EL (cell line): Measurements from ENCODE around the gene SMYD3.
A peak's percentile ranks its signal among the peaks of the same experiment; 100 is the strongest.

ENCODE experiments used
- DNase-seq: peaks from one replicate; pipeline ENCODE4 v3.0.0-alpha.2; 2016

Gene SMYD3

DNA sequence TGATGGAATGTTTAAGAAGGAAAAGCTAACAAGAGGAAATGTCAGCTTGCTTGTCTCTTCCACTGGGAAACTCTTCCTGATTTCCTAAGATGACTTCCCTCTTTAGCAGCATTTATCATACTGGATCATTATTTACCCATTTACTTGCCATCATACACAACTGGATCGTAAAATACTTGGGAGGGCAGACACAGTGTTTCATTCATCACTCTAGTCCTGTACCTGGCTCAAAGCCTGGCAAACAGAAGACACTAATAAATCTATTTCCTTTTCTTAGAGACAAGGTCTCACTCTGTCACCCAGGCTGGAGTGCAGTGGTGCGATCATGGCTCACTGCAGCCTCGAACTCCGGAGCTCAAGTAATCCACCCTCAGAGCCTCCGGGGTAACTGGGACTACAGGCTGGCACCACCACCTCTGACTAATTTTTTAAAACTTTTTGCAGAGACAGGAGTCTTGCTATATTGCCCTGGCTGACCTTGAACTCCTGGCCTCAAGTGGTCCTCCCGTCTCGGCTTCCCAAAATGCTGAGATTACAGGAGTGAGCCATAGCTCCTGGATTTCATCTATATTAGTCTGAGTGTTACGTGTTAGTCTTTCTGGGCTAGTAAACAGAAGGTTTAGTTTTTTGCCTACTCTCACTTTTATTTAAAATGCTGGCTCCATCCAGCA lies 574.6 kb downstream of the SMYD3 start:
- no peak for DNase-seq

- no peak for DNase-seq
Observed at GRCh38 chr1:245931450-245931849, 575.6 kb downstream of the SMYD3 start.

DNA sequence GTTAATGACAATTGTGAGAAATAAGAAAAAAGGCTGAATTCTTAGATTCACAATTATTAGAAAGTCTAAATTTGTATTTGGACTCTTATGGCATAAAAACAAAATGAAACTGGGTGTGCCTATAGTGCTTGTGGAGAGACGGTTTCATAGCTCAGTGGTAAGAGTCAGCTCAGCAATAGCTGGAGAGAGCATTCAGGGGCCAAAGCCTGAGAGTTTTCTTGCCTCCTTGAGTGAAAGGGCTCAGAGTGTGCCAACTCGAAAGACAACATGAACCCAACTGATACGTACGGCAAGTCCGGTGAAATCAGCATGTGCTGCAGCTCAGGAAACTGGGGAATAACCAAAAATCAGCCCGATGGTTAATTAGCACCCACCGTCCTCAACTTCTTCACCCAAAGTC lies 577.9 kb downstream of the SMYD3 start:
- no peak for DNase-seq

- DNase-seq, result no peak
Observed at GRCh38 chr1:245926888-245927287, 580.2 kb downstream of the SMYD3 start.

DNA sequence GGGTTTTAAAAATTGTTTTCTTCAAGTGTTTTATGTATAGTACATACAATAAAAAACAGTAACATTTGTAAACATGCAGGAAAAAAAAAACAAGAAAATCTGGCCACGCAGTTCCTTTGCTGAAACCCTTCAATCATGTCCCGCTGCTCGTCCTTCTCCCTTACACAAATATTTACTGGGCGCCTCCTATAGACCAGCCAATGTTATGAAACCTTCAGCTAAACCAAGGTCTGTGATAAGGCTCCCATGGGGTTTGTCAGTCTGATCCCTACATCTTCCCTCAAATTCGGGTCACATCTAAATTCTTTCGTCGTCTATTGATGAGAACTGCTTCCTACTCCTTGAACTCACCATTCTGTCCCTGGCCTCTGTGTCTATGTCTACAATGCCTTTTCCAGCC lies 583.9 kb downstream of the SMYD3 start:
- no peak for DNase-seq

GRCh38 chr1:245921417-245921816 lies 585.7 kb downstream of the SMYD3 start:
- no peak for DNase-seq

DNA sequence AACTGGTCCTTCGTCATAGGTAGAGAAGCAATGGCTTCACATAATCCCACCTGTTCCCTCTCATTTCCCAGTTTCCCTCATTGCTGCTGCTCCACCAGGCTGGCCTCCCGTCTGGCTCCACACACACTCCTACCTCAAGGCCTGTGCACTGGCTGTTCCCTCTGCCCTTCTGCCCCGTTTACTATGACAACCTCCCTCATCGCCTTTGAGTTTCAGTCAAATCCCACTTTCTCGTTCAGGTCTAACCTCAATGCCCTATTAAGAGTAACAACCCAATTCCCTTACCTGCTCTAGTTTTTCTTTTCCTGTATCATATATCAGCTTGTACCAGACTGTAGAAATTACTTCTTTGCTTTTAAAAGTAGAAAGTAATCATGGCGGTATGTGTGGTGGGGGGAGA lies 589.7 kb downstream of the SMYD3 start:
- no peak for DNase-seq

GRCh38 chr1:245915841-245916240 lies 591.2 kb downstream of the SMYD3 start:
- DNase-seq, result no peak

DNA sequence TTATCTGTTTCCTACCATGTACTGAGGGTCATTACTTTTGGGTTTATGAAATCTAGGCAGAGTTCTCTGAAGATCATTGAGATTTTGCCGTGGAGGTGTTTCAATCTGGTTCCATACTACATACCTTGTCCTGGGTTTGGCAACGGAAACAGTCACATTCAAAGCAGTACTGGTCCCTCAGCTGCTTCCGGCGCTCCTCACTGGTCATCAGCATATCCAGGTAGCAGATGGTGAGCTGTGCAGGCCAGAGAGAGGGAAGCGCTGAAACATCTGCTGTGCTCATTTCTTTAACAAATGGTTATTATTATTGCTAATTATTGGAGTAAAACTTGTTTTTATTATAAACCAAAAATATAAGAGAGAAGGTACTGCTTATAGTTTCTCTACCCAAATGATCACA lies 591.7 kb downstream of the SMYD3 start:
- DNase-seq, result no peak

DNA sequence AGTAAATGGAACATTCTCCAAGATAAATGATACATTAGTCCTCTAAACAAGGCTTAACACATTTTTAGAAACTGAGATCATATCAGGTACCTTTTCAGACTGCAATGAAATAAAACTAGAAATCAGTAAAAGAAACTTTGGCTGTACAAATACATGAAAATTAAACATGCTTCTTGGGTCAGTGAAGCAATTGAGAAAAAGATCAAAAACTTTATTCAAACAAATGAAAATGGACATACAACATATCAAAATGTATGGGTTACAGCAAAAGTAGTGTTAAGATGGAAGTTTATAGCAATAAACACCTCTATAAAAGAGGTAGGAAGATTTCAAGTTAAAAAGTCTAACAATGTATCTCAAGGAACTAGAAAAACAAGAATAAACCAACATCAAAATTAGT lies 598.5 kb downstream of the SMYD3 start:
- DNase-seq, result no peak

- DNase-seq, result no peak
Observed at GRCh38 chr1:245906207-245906606, 600.9 kb downstream of the SMYD3 start.

GRCh38 chr1:245903851-245904250 lies 603.2 kb downstream of the SMYD3 start:
- DNase-seq, result no peak

DNA sequence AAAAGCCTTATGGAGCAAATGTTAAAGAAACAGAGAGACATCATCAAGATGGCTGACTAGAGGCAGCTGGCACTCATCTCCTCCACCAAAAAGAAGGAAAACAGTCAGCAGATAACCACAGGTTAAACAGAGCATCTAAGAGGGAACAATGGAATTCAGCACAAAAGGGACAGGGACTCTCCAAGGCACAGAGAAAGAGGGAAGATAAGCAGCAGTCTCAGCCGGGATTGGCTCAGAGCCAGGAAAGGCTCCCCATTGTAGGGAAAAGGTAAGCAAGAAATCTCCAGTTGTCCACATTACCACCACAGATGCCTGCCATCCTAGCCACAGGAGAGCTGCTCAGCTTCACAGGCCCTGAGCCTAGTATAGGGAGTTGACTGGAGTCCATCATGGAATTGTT lies 605.5 kb downstream of the SMYD3 start:
- DNase-seq, result no peak

DNA sequence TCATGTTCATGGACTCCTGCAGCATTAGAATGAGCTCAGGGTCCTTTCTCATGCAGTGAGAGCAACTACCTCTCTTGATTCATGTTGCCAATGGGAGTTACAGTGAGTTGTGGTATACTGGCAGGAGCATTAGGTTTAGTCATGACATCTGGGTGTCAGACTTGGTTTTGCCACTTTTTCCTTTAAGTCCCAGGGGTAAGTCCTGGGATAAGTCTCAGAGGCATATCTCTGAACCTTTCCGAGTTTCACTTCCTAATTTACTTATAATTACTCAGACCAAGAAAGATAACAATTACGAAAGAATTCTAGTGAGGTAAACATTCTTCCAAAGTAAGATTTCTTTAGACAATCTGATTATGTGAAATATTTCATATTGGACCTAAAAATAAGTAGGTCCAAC lies 606.0 kb downstream of the SMYD3 start:
- DNase-seq, result no peak

GRCh38 chr1:245898581-245898980 lies 608.5 kb downstream of the SMYD3 start:
- DNase-seq, result no peak

GRCh38 chr1:245896258-245896657 lies 610.8 kb downstream of the SMYD3 start:
- DNase-seq, result no peak

DNA sequence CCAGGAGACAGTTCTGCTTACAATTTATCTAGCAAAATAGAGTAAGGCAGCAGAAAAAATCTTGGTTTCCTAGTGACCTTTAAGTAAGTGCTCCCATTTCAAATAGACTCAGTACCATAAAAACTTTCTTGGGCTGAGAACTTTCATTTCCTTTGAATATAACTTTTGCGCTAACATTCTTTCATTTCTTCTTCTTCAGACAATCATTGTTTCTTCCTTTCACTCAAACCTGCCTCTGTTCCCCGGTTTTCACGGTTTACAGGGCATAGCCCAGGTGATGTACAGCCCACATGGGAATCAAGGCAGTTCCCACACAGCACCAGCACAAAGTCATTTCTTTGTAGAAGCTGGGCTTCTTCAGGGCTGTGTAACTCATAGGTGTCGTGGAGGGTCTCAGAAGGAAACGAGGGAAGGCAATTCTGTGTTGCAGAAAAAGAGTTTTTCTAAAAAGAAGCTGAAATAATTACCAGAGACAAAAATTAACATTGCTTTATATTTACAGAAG lies 611.6 kb downstream of the SMYD3 start:
- no peak for DNase-seq

DNA sequence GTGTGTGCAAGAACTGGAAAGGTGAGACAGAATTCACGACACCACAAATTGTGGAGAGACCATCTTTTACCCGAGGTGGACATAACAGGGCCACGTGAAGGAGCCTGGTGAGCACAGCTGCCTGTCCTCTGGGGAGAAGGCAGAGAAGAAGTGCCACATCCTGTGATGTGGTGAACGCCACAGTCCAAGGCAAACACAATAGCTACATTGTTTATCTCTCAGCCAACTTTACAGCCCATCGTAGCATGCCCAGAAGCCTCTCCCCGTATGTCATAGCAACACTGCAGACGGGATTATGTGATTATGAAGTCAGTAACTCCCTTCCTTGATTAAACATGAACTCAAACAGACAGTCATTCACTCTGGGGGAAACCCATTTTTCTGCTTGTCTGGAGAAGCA lies 612.2 kb downstream of the SMYD3 start:
- no peak for DNase-seq

DNA sequence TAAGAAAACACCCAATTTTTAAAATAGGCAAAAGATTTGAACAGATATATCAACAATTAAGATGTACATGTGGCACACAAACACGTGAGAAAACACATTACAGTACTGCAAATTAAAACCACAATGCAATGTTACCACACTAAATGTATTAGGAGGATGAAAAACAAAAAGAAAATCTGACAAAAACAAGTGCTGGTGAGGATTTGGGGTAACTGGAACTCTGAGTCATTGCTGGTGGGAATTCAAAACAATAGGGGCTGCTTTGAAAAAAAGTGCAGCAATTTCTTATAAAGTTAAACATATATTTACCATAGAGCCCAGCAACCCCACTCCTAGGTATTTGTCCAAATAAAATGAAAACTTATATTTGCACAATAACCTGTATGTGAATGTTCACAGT lies 614.1 kb downstream of the SMYD3 start:
- no peak for DNase-seq

- peak; percentile 52 for DNase-seq
Observed at GRCh38 chr1:245888809-245889208, 618.3 kb downstream of the SMYD3 start.

GRCh38 chr1:245887829-245888228 lies 619.2 kb downstream of the SMYD3 start:
- DNase-seq, result no peak

DNA sequence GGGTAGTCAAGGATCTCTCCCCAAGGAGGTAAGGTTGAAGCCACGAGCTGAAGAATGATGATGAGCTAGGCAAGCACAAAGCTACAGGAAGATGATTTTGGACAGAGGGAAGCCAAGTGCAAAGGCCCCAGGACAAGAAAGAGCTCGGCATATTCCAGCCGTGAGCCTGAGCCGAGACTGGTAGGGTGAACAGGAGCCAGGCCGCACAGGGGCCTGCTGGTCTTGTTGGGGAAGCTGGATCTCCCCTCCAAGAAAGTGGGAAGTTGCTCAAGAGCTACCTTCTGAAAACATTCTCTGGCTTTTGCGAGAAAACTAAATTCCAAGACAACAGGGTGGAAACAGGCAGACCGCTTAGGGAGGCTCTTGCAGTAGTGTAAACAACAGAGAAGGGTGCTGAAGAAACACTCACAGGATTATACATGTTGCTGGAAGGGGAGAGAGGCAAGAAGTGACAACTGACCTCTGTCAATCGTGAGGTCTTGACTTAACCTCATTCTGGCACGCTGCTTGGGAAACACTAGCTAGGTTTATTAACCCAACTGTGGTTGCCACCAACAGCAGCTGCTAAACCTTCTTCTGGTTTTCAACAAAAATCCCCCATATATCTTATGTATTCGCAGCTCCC lies 625.2 kb downstream of the SMYD3 start:
- no peak for DNase-seq

- peak; percentile 87 for DNase-seq
Observed at GRCh38 chr1:245880754-245881403, 626.2 kb downstream of the SMYD3 start.

GRCh38 chr1:245879091-245879490 lies 628.0 kb downstream of the SMYD3 start:
- DNase-seq, result no peak
